ENCODE measurements around the gene KIF7. TPM values are rescaled to one million over a fixed set of nuclear protein-coding genes. Genes with fewer than 3 reads are reported as not detected.

The KIF7 gene
- total RNA-seq, 3 donors from 2014 or later = 2.2 to 3.2 (median 2.6) TPM

DNA sequence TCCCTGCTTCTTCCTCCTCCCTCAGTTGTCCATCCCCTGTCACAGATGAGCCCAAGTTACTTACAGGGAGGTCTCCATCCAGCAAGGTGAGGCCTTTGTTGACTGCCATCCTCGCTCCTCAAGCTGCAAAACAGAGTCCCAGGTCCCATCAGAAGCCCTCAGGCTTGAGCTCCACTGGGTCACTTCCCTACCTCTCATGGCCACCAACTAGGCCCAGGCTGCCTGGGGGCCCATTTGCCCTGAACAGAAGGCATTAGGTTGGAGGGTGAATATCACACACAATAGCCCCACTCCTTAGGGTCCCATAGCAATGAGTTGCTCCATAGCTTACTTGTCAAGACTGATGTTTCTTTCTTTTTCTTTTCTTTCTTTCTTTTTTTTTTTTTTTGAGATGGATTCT lies 22.1 kb upstream of the KIF7 start:
- H3K9me3 Mint-ChIP-seq = no peaks in the 10 kb centered on the region
- no peaks in the 10 kb centered on the region for H3K4me1 Mint-ChIP-seq (ENCODE audit: low read depth)
- H3K36me3 Mint-ChIP-seq (ENCODE audit: insufficient read depth) = peaks cover 3% of the 10 kb centered on the region
- ATAC-seq = no peak
- peaks cover 4% of the 10 kb centered on the region for H3K27me3 Mint-ChIP-seq (ENCODE audit: low read depth)
- no peak overlapping the region for H3K4me3 Mint-ChIP-seq
- DNase-seq = no peak

- H3K36me3 Mint-ChIP-seq (ENCODE audit: insufficient read depth) = no peaks in the 10 kb centered on the region
- no peaks in the 10 kb centered on the region for H3K4me1 Mint-ChIP-seq (ENCODE audit: low read depth)
- H3K27me3 Mint-ChIP-seq (ENCODE audit: low read depth) = peaks cover 4% of the 10 kb centered on the region
- DNase-seq = no peak
- H3K9me3 Mint-ChIP-seq = no peaks in the 10 kb centered on the region
- H3K4me3 Mint-ChIP-seq = no peak overlapping the region
- ATAC-seq = no peak
Observed at GRCh38 chr15:89675606-89676005, 20.3 kb upstream of the KIF7 start.

DNA sequence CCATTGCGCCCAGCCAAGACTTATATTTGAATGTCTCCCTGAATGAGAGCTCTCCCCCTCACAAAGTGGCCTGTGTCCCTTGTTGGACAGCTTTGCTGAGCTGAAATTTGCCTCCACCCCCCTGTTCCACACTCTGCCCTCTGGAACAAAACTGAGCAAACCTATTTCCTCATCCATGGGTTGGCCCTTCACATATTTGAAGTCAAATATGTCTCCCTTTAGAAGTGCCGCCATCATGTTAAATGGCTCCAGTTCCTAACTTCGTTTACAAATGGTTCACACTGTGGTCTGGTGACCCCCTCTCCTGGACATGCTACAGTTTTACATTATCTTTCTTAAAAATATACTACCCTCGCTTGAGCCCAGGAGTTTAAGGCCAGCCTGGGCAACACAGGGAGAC lies 19.3 kb upstream of the KIF7 start:
- peaks cover 4% of the 10 kb centered on the region for H3K27me3 Mint-ChIP-seq (ENCODE audit: low read depth)
- H3K9me3 Mint-ChIP-seq = no peaks in the 10 kb centered on the region
- H3K4me3 Mint-ChIP-seq = no peak overlapping the region
- no peaks in the 10 kb centered on the region for H3K4me1 Mint-ChIP-seq (ENCODE audit: low read depth)
- DNase-seq (no peak), ATAC-seq (no peak)
- no peaks in the 10 kb centered on the region for H3K36me3 Mint-ChIP-seq (ENCODE audit: insufficient read depth)

GRCh38 chr15:89673165-89673512 lies 17.9 kb upstream of the KIF7 start:
- no peak for DNase-seq
- peak in 1 of 2 donors; percentile 51 for ATAC-seq
- Mint-ChIP-seq H3K9me3 (no peaks in the 10 kb centered on the region), H3K36me3 (ENCODE audit: insufficient read depth) (no peaks in the 10 kb centered on the region), H3K4me3 (no peak overlapping the region), H3K27me3 (ENCODE audit: low read depth) (no peaks in the 10 kb centered on the region), H3K4me1 (ENCODE audit: low read depth) (no peaks in the 10 kb centered on the region)

- Mint-ChIP-seq H3K4me1 (ENCODE audit: low read depth) (no peaks in the 10 kb centered on the region), H3K9me3 (no peaks in the 10 kb centered on the region)
- ATAC-seq = no peak
Observed at GRCh38 chr15:89672221-89673164, 17.2 kb upstream of the KIF7 start.

GRCh38 chr15:89671687-89672086 lies 16.4 kb upstream of the KIF7 start:
- no peak for ATAC-seq
- no peaks in the 10 kb centered on the region for H3K4me1 Mint-ChIP-seq (ENCODE audit: low read depth)
- no peak overlapping the region for H3K4me3 Mint-ChIP-seq
- H3K36me3 Mint-ChIP-seq (ENCODE audit: insufficient read depth) = no peaks in the 10 kb centered on the region
- DNase-seq = no peak
- peaks cover 2% of the 10 kb centered on the region for H3K27me3 Mint-ChIP-seq (ENCODE audit: low read depth)
- H3K9me3 Mint-ChIP-seq = no peaks in the 10 kb centered on the region

More at GRCh38 chr15:89672221-89673164, 17.2 kb upstream of the KIF7 start:
- no peaks in the 10 kb centered on the region for H3K36me3 Mint-ChIP-seq (ENCODE audit: insufficient read depth)
- H3K4me3 Mint-ChIP-seq = no peak overlapping the region
- no peaks in the 10 kb centered on the region for H3K27me3 Mint-ChIP-seq (ENCODE audit: low read depth)
- DNase-seq = no peak

GRCh38 chr15:89670971-89671560 lies 15.8 kb upstream of the KIF7 start:
- H3K9me3 Mint-ChIP-seq = no peaks in the 10 kb centered on the region
- H3K4me3 Mint-ChIP-seq = no peak overlapping the region
- no peaks in the 10 kb centered on the region for H3K36me3 Mint-ChIP-seq (ENCODE audit: insufficient read depth)
- ATAC-seq = no peak
- H3K4me1 Mint-ChIP-seq (ENCODE audit: low read depth) = no peaks in the 10 kb centered on the region
- DNase-seq = no peak
- H3K27me3 Mint-ChIP-seq (ENCODE audit: low read depth) = peaks cover 7% of the 10 kb centered on the region

DNA sequence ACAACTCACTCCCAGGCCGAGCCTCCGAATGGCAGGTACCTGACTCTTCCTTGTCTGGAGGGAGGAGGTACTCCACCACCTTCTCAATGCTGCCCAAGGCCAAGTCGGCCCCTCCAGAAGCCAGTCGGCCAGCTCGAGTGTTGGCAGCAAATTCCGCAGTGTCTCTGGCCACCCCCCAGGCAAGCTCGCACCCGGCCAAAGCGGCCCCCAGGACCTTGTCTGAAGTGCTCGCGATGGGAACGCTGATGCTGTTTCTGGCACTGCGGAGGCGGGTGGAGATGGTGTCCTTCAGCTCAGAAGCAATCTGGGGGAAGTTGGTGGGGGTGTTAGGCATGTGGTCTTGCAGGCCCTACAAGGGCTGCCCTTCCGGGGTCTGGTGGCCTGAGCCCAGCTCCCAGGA lies 14.7 kb upstream of the KIF7 start:
- Mint-ChIP-seq H3K27me3 (ENCODE audit: low read depth) (peaks cover 9% of the 10 kb centered on the region), H3K9me3 (no peaks in the 10 kb centered on the region), H3K4me1 (ENCODE audit: low read depth) (peaks cover under 1% of the 10 kb centered on the region), H3K36me3 (ENCODE audit: insufficient read depth) (no peaks in the 10 kb centered on the region), H3K4me3 (no peak overlapping the region)
- ATAC-seq = no peak
- DNase-seq = no peak

DNA sequence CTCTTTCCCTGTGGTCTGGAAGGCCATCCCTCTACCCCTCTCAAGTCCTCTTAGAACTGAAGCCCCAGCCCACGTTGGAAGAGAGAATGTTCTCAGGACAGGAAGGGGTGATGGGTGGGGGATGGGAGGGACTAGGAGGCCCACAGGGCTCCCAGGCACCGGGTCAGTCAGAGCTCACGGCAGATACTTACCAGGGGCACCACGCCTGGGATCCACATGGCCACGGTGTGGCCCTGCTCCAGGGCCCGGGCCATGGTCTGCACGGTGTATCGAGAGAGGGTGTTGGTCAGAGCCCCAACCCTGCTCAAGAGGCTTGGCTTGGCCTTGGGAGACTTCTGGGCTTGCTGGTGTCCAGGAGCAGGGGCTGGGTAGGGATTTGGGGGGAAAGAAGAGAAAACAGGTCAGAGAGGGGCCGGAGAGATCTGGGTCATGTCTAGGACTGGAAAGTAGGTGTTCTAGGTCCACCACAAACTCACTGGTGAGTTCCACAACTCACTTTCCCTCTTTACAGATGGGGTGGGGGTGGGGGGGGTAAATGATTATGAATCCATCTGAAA lies 14.1 kb upstream of the KIF7 start:
- Mint-ChIP-seq H3K9me3 (no peaks in the 10 kb centered on the region), H3K36me3 (ENCODE audit: insufficient read depth) (no peaks in the 10 kb centered on the region), H3K4me1 (ENCODE audit: low read depth) (peaks cover 3% of the 10 kb centered on the region), H3K27me3 (ENCODE audit: low read depth) (peaks cover 14% of the 10 kb centered on the region), H3K4me3 (no peak overlapping the region)
- ATAC-seq (no peak), DNase-seq (no peak)

GRCh38 chr15:89668171-89668570 lies 12.9 kb upstream of the KIF7 start:
- peaks cover 3% of the 10 kb centered on the region for H3K4me1 Mint-ChIP-seq (ENCODE audit: low read depth)
- H3K36me3 Mint-ChIP-seq (ENCODE audit: insufficient read depth) = no peaks in the 10 kb centered on the region
- DNase-seq (no peak), ATAC-seq (no peak)
- H3K27me3 Mint-ChIP-seq (ENCODE audit: low read depth) = peaks cover 19% of the 10 kb centered on the region
- H3K4me3 Mint-ChIP-seq = no peak overlapping the region
- H3K9me3 Mint-ChIP-seq = no peaks in the 10 kb centered on the region

DNA sequence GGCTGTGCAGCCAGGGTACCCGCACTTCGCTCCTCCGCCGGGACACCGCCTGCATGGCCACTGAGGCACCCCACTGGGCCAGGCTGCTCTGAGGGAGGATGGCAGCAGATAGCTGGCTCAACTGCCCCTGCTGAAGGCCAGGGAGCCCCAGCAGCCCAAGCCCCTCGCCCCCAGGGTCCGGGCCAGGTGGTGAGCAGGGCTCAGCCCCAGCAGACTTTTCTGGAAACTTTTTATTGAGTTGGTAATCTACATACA lies 12.4 kb upstream of the KIF7 start:
- H3K9me3 Mint-ChIP-seq = no peaks in the 10 kb centered on the region

GRCh38 chr15:89666858-89667705 lies 11.8 kb upstream of the KIF7 start:
- Mint-ChIP-seq H3K9me3 (no peaks in the 10 kb centered on the region), H3K4me3 (no peak overlapping the region), H3K4me1 (ENCODE audit: low read depth) (peaks cover 3% of the 10 kb centered on the region), H3K36me3 (ENCODE audit: insufficient read depth) (no peaks in the 10 kb centered on the region), H3K27me3 (ENCODE audit: low read depth) (peaks cover 24% of the 10 kb centered on the region)
- no peak for ATAC-seq
- no peak for DNase-seq

More for the DNA sequence above, 12.4 kb upstream of the KIF7 start:
- ATAC-seq (no peak), DNase-seq (no peak)
- H3K4me1 Mint-ChIP-seq (ENCODE audit: low read depth) = peaks cover 3% of the 10 kb centered on the region
- H3K27me3 Mint-ChIP-seq (ENCODE audit: low read depth) = peaks cover 21% of the 10 kb centered on the region
- no peaks in the 10 kb centered on the region for H3K36me3 Mint-ChIP-seq (ENCODE audit: insufficient read depth)
- H3K4me3 Mint-ChIP-seq = no peak overlapping the region

DNA sequence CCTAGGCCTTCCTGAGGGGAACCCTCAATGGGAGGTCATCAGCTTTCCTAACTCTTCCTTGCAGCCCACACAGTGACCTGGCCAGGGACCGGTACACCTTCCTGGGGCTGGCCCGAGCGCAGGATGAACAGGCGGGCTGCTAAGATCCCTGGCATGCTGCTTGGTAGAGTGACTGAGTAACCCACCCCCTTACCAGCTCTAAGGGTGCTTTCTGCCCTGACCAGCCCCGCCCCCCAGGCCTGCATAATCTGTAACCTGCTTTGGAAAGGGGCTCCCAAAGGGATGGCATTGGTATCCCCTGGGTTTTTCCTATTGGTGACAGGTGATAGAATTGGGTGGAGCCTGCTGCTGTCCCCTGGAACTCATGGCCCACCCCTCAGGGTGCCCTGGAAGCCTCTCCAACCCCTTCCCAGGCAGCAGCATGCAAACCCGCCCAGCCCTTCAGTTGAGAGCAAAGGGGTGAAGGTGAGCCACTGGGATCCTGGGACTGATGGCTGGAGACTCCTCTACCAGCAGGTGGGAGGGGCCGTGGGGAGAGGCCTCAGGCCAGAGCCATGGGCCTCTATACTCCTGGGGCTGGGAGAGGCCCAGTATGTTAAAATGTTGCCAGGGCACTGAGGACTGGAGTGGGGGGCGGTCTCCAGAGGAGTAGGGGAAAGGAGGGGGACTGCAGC lies 11.1 kb upstream of the KIF7 start:
- no peak for DNase-seq
- Mint-ChIP-seq H3K4me3 (no peak overlapping the region), H3K27me3 (ENCODE audit: low read depth) (peaks cover 24% of the 10 kb centered on the region), H3K4me1 (ENCODE audit: low read depth) (peaks cover 3% of the 10 kb centered on the region), H3K36me3 (ENCODE audit: insufficient read depth) (no peaks in the 10 kb centered on the region), H3K9me3 (no peaks in the 10 kb centered on the region)
- no peak for ATAC-seq
